ENCODE results near the gene B3GNT2.

DNA sequence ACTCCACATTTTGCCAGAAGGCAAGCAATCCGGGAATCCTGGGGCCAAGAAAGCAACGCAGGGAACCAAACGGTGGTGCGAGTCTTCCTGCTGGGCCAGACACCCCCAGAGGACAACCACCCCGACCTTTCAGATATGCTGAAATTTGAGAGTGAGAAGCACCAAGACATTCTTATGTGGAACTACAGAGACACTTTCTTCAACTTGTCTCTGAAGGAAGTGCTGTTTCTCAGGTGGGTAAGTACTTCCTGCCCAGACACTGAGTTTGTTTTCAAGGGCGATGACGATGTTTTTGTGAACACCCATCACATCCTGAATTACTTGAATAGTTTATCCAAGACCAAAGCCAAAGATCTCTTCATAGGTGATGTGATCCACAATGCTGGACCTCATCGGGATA lies 26.8 kb downstream of the B3GNT2 start:
- TF ChIP-seq, protein P1, sequence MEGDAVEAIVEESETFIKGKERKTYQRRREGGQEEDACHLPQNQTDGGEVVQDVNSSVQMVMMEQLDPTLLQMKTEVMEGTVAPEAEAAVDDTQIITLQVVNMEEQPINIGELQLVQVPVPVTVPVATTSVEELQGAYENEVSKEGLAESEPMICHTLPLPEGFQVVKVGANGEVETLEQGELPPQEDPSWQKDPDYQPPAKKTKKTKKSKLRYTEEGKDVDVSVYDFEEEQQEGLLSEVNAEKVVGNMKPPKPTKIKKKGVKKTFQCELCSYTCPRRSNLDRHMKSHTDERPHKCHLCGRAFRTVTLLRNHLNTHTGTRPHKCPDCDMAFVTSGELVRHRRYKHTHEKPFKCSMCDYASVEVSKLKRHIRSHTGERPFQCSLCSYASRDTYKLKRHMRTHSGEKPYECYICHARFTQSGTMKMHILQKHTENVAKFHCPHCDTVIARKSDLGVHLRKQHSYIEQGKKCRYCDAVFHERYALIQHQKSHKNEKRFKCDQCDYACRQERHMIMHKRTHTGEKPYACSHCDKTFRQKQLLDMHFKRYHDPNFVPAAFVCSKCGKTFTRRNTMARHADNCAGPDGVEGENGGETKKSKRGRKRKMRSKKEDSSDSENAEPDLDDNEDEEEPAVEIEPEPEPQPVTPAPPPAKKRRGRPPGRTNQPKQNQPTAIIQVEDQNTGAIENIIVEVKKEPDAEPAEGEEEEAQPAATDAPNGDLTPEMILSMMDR (IDR thresholded peaks at IDR 0.05) = no peak
- TF ChIP-seq POLR2A (IDR thresholded peaks at IDR 0.05) (no peak), POLR2AphosphoS5 (IDR thresholded peaks at IDR 0.05) (no peak), EP300 (IDR thresholded peaks at IDR 0.05; ENCODE audit: low read depth) (no peak)
